A673 (cell line): ENCODE results near the gene CBR3. TPM values are rescaled to one million over a fixed set of nuclear protein-coding genes. Genes with fewer than 3 reads are reported as not detected.

Experiments used
- BruUV-seq: library from RNA; stranded (reverse); fragments of 400-500 nt; replicated peaks from 2 replicates; lab custom pipeline; 2021; lab: Mats Ljungman, UMichigan
- CTCF ChIA-PET: fragments of 300-600 bp; sonication (Branson Sonifier 250); formaldehyde crosslinking; loops from one replicate; lab custom pipeline; 2022; ENCODE audit warnings: antibody characterized with exemption; lab: Charles Lee
- POLR2A ChIA-PET: fragments of 300-600 bp; sonication (Branson Sonifier 250); formaldehyde crosslinking; loops from one replicate; lab custom pipeline; 2022; ENCODE audit warnings: antibody characterized with exemption; ENCODE audit not compliant: low non-redundant PET; lab: Charles Lee
- DNase-seq: peaks from one replicate; pipeline ENCODE4 v3.0.0-alpha.2; 2015; ENCODE audit warnings: low spot score
- H3K27ac ChIP-seq: fragments of 200-600 bp; sonication (generic); 2 replicates; pipeline ENCODE4 v1.5.1; 2016; ENCODE audit warnings: mixed run types, low read depth, mild to moderate bottlenecking, mixed read lengths, antibody characterized with exemption, low read length; ENCODE audit not compliant: poor library complexity, severe bottlenecking
- H3K27me3 ChIP-seq: fragments of 200-600 bp; sonication (generic); replicated peaks from 2 replicates; pipeline ENCODE4 v1.6.1; 2017; ENCODE audit warnings: mixed run types, low read depth, mild to moderate bottlenecking, mixed read lengths, antibody characterized with exemption, low read length; ENCODE audit not compliant: insufficient read depth, poor library complexity
- H3K36me3 ChIP-seq: fragments of 200-600 bp; sonication (generic); 2 replicates; pipeline ENCODE4 v1.6.1; 2016; ENCODE audit warnings: mixed run types, mild to moderate bottlenecking, mixed read lengths, antibody characterized with exemption, low read length; ENCODE audit not compliant: insufficient read depth, poor library complexity, severe bottlenecking
- H3K4me1 ChIP-seq: fragments of 200-600 bp; sonication (generic); 2 replicates; pipeline ENCODE4 v1.6.1; 2017; ENCODE audit warnings: mixed run types, mild to moderate bottlenecking, mixed read lengths, antibody characterized with exemption, low read length; ENCODE audit not compliant: insufficient read depth, poor library complexity, severe bottlenecking
- H3K4me3 ChIP-seq: fragments of 200-600 bp; sonication (generic); 2 replicates; pipeline ENCODE4 v1.5.1; 2016; ENCODE audit warnings: low read depth, mixed run types, mild to moderate bottlenecking, mixed read lengths, low read length; ENCODE audit not compliant: poor library complexity, severe bottlenecking
- H3K9me3 ChIP-seq: fragments of 200-600 bp; sonication (generic); 2 replicates; pipeline ENCODE4 v1.6.1; 2016; ENCODE audit warnings: mixed run types, low read depth, mild to moderate bottlenecking, mixed read lengths, antibody characterized with exemption, low read length; ENCODE audit not compliant: poor library complexity, severe bottlenecking
- CTCF ChIP-seq: fragments of 300-800, 200-600 bp; sonication (generic); conservative IDR thresholded peaks from 2 replicates; pipeline ENCODE4 v1.5.1; 2017; ENCODE audit warnings: low read depth, mild to moderate bottlenecking, antibody characterized with exemption, low read length, moderate library complexity, mixed read lengths
- EZH2 ChIP-seq: fragments of 200-600 bp; sonication (generic); IDR thresholded peaks from 2 replicates; pipeline ENCODE4 v1.6.1; 2017; ENCODE audit warnings: borderline replicate concordance, low read depth, mild to moderate bottlenecking, mixed read lengths, antibody characterized with exemption, low read length; ENCODE audit not compliant: poor library complexity, severe bottlenecking
- intact Hi-C: fragments of 100-400 bp; cut with micrococcal nuclease; formaldehyde crosslinking; loops from one replicate; pipeline ENCODE4 v1.10.0; 2022; ENCODE audit not compliant: unreplicated experiment
- total RNA-seq: library from RNA; stranded (reverse); gene quantifications from 2 replicates; pipeline ENCODE4 v1.2.3, GENCODE V29; 2021

Gene CBR3
- total RNA-seq, 1 experiment from 2014 or later: 12.3 TPM

- TF ChIP-seq CTCF: no peak
- TF ChIP-seq EZH2: no peak
- no peak for DNase-seq
- CTCF ChIA-PET: interaction anchor here (1.1 kb wide), 1 partner anchor 164 kb away, joined by 7 read pairs; the partner anchor contains the start of gene MORC3
- Histone ChIP-seq H3K27ac (no peak overlapping the region), H3K4me1 (peaks cover 4% of the 10 kb centered on the region), H3K4me3 (peak overlapping the region; percentile 97), H3K27me3 (no peaks in the 10 kb centered on the region), H3K36me3 (no peaks in the 10 kb centered on the region), H3K9me3 (no peaks in the 10 kb centered on the region)
- BruUV-seq: no TSS peak
- POLR2A ChIA-PET: no interaction called here
- intact Hi-C loops: loop anchor here (5.0 kb wide), 2 partner anchors 167 to 232 kb away; partner anchors contain the start of genes CHAF1B and MORC3
Measured at GRCh38 chr21:36155603-36156338, 20.9 kb downstream of the CBR3 start.

DNA sequence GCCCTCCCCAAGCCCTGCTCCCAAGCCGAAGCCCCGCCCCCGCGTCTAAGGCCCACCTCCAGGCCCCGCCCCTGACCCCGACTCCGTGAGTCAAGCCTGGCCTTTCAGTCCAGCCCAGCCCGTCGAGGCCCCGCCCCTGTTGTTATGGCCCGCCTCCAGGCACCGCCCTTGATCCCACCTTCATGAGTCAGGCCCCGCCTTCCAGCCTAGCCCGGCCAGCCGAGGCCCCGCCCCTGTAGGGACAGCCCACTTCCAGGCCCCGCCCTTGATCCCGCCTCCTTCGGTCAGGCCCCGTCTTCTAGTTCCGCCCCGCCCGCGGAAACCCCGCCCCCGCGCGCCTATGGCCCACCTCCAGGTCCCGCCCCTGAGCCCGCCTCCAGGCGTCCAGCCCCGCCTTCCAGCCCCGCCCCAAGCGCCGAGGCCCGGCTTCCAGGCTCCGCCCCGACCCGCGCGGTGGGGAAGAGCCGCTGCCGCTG, 21.5 kb downstream of the CBR3 start:
- H3K36me3 ChIP-seq: no peaks in the 10 kb centered on the region
- BruUV-seq: no TSS peak
- peaks cover 4% of the 10 kb centered on the region for H3K4me1 ChIP-seq
- no peaks in the 10 kb centered on the region for H3K27me3 ChIP-seq
- peak overlapping the region; percentile 79 for H3K27ac ChIP-seq
- ChIA-PET POLR2A (no interaction called here), CTCF (interaction anchor here (1.1 kb wide), 1 partner anchor 164 kb away, joined by 7 read pairs; the partner anchor contains the start of gene MORC3)
- peak; percentile 98 for DNase-seq
- TF ChIP-seq CTCF (no peak), EZH2 (no peak)
- peak overlapping the region; percentile 97 for H3K4me3 ChIP-seq
- intact Hi-C loops: loop anchor here (5.0 kb wide), 2 partner anchors 166 to 231 kb away; partner anchors contain the start of genes CHAF1B and MORC3
- no peaks in the 10 kb centered on the region for H3K9me3 ChIP-seq

DNA sequence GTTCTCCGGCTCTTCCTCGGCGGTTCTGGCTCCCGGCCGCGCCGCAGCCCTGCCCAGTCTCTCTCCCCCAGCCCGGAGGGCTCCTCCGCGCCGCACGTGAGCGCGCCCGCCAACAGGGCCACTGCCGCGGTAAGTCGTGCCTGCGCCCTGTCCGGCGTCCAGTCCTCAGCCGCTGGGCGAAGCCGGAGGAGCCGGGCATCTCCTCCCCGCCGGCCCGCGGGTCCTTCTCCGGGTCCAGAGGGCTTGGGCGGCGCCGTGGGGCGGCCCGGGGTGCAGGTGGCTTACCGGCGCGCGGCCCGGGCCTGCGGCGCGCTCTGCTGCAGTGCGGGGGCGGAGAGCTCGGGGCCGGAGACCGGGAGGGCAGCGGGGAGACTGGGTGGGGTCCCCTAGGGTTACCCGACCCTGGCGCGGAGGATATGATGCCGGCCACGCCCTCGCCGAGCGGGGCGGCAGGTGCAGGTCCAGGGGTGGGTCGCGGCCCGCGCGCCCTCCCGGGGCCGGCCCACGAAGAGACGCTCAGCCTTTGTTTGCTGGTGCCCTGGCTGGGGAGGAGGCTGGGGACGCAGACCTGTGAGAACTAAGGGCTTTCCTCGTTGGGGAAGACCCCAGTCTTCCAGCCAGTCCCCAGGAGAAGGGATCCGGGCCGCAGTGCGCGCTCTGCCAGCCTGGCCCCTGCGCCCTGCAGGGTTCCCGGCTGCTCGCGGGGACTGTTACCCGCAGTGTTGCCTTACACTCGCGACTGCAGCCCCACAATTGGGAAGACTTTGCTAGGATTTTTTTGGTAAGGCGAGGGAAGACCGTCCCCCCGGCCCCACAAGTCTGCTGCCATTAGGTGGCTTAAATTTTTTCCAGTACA, 22.2 kb downstream of the CBR3 start, which contains the start of gene DOP1B:
TSS of gene DOP1B (plus strand) at position 10 of the 856 bp plus-strand sequence. CDS start 7,910 bp downstream, outside the sequence.
- peak within 1 kb of the TSS; percentile 79 for H3K27ac ChIP-seq
- DNase-seq: peak; percentile 25
- no TSS peak for BruUV-seq
- ChIA-PET POLR2A (no interaction called here), CTCF (no interaction called here)
- peaks cover 4% of the 10 kb centered on the region for H3K4me1 ChIP-seq
- TF ChIP-seq CTCF (no peak), EZH2 (no peak)
- no peaks in the 10 kb centered on the region for H3K36me3 ChIP-seq
- H3K4me3 ChIP-seq: peak within 1 kb of the TSS; percentile 97
- no peaks in the 10 kb centered on the region for H3K9me3 ChIP-seq
- intact Hi-C loops: loop anchor here (5.0 kb wide), 2 partner anchors 165 to 230 kb away; partner anchors contain the start of genes CHAF1B and MORC3
- no peaks in the 10 kb centered on the region for H3K27me3 ChIP-seq
